Osteocyte (in vitro differentiated cells): ENCODE measurements around the gene SDHC. TPM values are rescaled to one million over a fixed set of nuclear protein-coding genes. Genes with fewer than 3 reads are reported as not detected.

Source experiments
- DNase-seq: peaks from one replicate; pipeline ENCODE4 v3.0.0; 2021; ENCODE audit warnings: mixed read lengths; ENCODE audit not compliant: unreplicated experiment; ENCODE audit errors: extremely low spot score
- H3K27ac Mint-ChIP-seq: one replicate; pipeline ENCODE4 v1.8.0; 2021; ENCODE audit warnings: mild to moderate bottlenecking, mixed read lengths; ENCODE audit not compliant: unreplicated experiment
- H3K27me3 Mint-ChIP-seq: one replicate; pipeline ENCODE4 v1.8.0; 2021; ENCODE audit warnings: mixed read lengths; ENCODE audit not compliant: unreplicated experiment
- H3K36me3 Mint-ChIP-seq: one replicate; pipeline ENCODE4 v1.8.0; 2021; ENCODE audit warnings: mixed read lengths; ENCODE audit not compliant: unreplicated experiment
- H3K4me1 Mint-ChIP-seq: one replicate; pipeline ENCODE4 v1.8.0; 2021; ENCODE audit warnings: mixed read lengths; ENCODE audit not compliant: unreplicated experiment
- H3K4me3 Mint-ChIP-seq: one replicate; pipeline ENCODE4 v1.8.0; 2021; ENCODE audit warnings: mild to moderate bottlenecking, moderate library complexity, mixed read lengths; ENCODE audit not compliant: unreplicated experiment
- H3K9me3 Mint-ChIP-seq: one replicate; pipeline ENCODE4 v1.8.0; 2021; ENCODE audit warnings: mixed read lengths; ENCODE audit not compliant: unreplicated experiment
- CTCF ChIP-seq: fragments of 200-600 bp; sonication (generic); IDR thresholded peaks from 2 replicates; pipeline ENCODE4 v1.5.0; 2021; ENCODE audit warnings: antibody characterized with exemption, mild to moderate bottlenecking, moderate library complexity
- total RNA-seq: library from RNA; stranded (reverse); gene quantifications from 2 replicates; pipeline ENCODE4 v1.2.1, GENCODE V29; 2021

SDHC gene
- total RNA-seq, 1 donor from 2014 or later, result 148 TPM

- H3K27me3 Mint-ChIP-seq, result peaks cover 46% of the 10 kb centered on the region
- H3K4me3 Mint-ChIP-seq, result no peak overlapping the region
- H3K36me3 Mint-ChIP-seq, result no peaks in the 10 kb centered on the region
- H3K9me3 Mint-ChIP-seq, result no peaks in the 10 kb centered on the region
- no peaks in the 10 kb centered on the region for H3K4me1 Mint-ChIP-seq
- DNase-seq, result no peak
- no peak overlapping the region for H3K27ac Mint-ChIP-seq
- no peak for TF ChIP-seq CTCF
Observed at GRCh38 chr1:161273402-161273801, 40.8 kb upstream of the SDHC start.

GRCh38 chr1:161274874-161275273, 39.3 kb upstream of the SDHC start:
- Mint-ChIP-seq H3K4me1 (no peaks in the 10 kb centered on the region), H3K36me3 (no peaks in the 10 kb centered on the region), H3K27ac (no peak overlapping the region), H3K4me3 (no peak overlapping the region), H3K27me3 (peaks cover 60% of the 10 kb centered on the region), H3K9me3 (no peaks in the 10 kb centered on the region)
- DNase-seq, result no peak
- TF ChIP-seq CTCF, result no peak

GRCh38 chr1:161282991-161283390, 31.2 kb upstream of the SDHC start:
- Mint-ChIP-seq H3K27ac (no peak overlapping the region), H3K4me1 (no peaks in the 10 kb centered on the region), H3K36me3 (no peaks in the 10 kb centered on the region), H3K9me3 (no peaks in the 10 kb centered on the region), H3K27me3 (peaks cover 68% of the 10 kb centered on the region), H3K4me3 (no peak overlapping the region)
- no peak for DNase-seq
- no peak for TF ChIP-seq CTCF

GRCh38 chr1:161285113-161285512, 29.1 kb upstream of the SDHC start:
- Mint-ChIP-seq H3K9me3 (no peaks in the 10 kb centered on the region), H3K36me3 (no peaks in the 10 kb centered on the region), H3K27me3 (peaks cover 57% of the 10 kb centered on the region), H3K4me3 (no peak overlapping the region), H3K27ac (no peak overlapping the region), H3K4me1 (no peaks in the 10 kb centered on the region)
- no peak for TF ChIP-seq CTCF
- DNase-seq, result no peak

- no peak for TF ChIP-seq CTCF
- Mint-ChIP-seq H3K27me3 (peaks cover 54% of the 10 kb centered on the region), H3K9me3 (no peaks in the 10 kb centered on the region), H3K27ac (no peak overlapping the region), H3K4me1 (no peaks in the 10 kb centered on the region), H3K36me3 (no peaks in the 10 kb centered on the region), H3K4me3 (no peak overlapping the region)
- DNase-seq, result no peak
Observed at GRCh38 chr1:161285521-161285920, 28.7 kb upstream of the SDHC start.
